Measurements from ENCODE around the gene PRDM16. TPM values are rescaled to one million over a fixed set of nuclear protein-coding genes. Genes with fewer than 3 reads are reported as not detected.
A peak's percentile ranks its signal among the peaks of the same experiment; 100 is the strongest.

Gene PRDM16
- total and polyA plus RNA-seq, 2 experiments from 2014 or later: 41.8 to 55.8 TPM

DNA sequence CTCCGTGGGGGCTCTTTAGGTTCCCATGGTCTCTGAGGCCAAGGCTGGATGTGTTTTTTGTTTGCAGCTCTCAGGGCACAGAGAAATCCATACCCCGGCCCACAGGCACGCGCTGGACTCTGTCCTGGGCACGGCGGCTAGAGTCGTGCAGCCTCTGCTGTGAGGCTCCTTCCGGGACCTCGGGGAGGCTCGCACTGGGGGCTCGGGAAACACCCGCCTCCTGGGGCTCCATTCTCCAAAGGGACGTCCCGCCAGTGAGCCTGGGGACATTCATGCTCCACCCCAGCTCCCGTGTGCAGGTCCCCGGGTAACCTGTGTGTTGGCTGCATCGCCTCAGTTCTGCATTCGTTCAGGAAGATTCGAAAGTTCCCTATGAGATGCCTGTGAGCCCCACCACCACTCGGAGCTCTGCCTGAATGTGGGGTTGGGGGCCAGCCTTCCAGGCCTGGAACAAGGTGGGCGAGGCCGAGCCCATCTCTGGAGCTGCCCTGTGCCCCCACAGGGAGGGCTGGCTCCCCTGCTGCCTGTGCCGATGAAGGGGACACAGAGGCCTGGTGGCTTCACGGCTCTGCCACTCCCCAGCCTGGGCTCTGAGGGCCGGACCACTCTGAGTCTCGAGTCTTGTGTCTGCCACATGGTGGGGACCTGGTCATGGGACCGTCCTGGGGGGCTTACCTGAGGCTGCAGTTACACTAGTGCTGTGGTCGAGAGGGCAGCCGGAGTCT lies 203.5 kb downstream of the PRDM16 start:
- TF ChIP-seq, protein P1, sequence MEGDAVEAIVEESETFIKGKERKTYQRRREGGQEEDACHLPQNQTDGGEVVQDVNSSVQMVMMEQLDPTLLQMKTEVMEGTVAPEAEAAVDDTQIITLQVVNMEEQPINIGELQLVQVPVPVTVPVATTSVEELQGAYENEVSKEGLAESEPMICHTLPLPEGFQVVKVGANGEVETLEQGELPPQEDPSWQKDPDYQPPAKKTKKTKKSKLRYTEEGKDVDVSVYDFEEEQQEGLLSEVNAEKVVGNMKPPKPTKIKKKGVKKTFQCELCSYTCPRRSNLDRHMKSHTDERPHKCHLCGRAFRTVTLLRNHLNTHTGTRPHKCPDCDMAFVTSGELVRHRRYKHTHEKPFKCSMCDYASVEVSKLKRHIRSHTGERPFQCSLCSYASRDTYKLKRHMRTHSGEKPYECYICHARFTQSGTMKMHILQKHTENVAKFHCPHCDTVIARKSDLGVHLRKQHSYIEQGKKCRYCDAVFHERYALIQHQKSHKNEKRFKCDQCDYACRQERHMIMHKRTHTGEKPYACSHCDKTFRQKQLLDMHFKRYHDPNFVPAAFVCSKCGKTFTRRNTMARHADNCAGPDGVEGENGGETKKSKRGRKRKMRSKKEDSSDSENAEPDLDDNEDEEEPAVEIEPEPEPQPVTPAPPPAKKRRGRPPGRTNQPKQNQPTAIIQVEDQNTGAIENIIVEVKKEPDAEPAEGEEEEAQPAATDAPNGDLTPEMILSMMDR (IDR thresholded peaks at IDR 0.05; ENCODE audit: low read depth, low read length): no peak
- H3K9me3 ChIP-seq (ENCODE audit: low read depth): no peaks in the 10 kb centered on the region
- H3K27me3 ChIP-seq: no peaks in the 10 kb centered on the region
- H3K4me3 ChIP-seq: no peak overlapping the region
- no peaks in the 10 kb centered on the region for H3K36me3 ChIP-seq
- H3K27ac ChIP-seq: no peak overlapping the region
- H3K4me1 ChIP-seq (ENCODE audit: low read depth): peaks cover 11% of the 10 kb centered on the region
- no peak for DNase-seq (ENCODE audit: low read depth in 1 of 2, low spot score in 1 of 2)

DNA sequence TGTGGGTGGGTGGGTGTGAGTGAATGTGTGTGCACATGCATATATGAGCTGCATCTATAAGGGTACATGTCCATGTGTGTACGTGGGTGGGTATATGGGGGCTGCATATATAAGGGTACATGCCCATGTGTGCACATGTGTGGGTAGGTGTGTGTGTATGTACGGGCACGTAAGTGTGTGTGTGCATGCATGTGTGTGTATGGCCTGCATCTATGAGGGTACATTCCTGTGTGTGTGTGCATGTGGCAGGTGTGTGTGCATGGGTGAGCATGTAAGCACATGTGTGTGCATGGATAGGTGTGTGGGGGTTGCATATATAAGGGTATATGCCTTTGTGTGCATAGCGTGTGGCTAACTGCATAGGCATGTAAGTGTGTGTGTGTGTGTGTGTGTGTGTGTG lies 204.4 kb downstream of the PRDM16 start:
- Histone ChIP-seq H3K27me3 (no peaks in the 10 kb centered on the region), H3K4me3 (no peak overlapping the region), H3K27ac (no peak overlapping the region), H3K36me3 (no peaks in the 10 kb centered on the region), H3K9me3 (ENCODE audit: low read depth) (no peaks in the 10 kb centered on the region), H3K4me1 (ENCODE audit: low read depth) (peaks cover 11% of the 10 kb centered on the region)
- DNase-seq (ENCODE audit: low read depth in 1 of 2, low spot score in 1 of 2): no peak
- TF ChIP-seq, protein P1 (IDR thresholded peaks at IDR 0.05; ENCODE audit: low read depth, low read length): no peak

DNA sequence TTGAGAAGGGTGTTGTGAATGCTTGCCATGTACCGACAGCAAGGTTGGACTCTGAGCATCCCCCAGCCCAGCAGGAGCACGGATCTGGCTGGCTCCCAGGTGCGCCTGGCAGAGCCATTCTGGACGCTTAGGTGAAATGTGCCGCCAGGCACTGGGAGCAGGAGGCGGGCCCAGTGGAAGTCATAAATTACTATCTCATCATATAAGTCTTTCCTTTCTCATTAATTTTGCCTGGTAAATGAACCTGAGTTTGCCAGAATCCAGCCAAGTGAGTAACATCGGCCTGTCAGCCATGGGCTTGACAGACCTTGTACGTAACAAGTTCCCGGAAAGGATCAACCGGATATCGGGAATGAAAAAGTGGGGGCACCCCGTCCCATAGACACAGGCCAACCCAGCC lies 206.0 kb downstream of the PRDM16 start:
- DNase-seq (ENCODE audit: low read depth in 1 of 2, low spot score in 1 of 2): no peak
- Histone ChIP-seq H3K4me3 (no peak overlapping the region), H3K27me3 (no peaks in the 10 kb centered on the region), H3K36me3 (no peaks in the 10 kb centered on the region), H3K9me3 (ENCODE audit: low read depth) (no peaks in the 10 kb centered on the region), H3K4me1 (ENCODE audit: low read depth) (peaks cover 11% of the 10 kb centered on the region), H3K27ac (no peak overlapping the region)
- TF ChIP-seq, protein P1 (IDR thresholded peaks at IDR 0.05; ENCODE audit: low read depth, low read length): no peak

DNA sequence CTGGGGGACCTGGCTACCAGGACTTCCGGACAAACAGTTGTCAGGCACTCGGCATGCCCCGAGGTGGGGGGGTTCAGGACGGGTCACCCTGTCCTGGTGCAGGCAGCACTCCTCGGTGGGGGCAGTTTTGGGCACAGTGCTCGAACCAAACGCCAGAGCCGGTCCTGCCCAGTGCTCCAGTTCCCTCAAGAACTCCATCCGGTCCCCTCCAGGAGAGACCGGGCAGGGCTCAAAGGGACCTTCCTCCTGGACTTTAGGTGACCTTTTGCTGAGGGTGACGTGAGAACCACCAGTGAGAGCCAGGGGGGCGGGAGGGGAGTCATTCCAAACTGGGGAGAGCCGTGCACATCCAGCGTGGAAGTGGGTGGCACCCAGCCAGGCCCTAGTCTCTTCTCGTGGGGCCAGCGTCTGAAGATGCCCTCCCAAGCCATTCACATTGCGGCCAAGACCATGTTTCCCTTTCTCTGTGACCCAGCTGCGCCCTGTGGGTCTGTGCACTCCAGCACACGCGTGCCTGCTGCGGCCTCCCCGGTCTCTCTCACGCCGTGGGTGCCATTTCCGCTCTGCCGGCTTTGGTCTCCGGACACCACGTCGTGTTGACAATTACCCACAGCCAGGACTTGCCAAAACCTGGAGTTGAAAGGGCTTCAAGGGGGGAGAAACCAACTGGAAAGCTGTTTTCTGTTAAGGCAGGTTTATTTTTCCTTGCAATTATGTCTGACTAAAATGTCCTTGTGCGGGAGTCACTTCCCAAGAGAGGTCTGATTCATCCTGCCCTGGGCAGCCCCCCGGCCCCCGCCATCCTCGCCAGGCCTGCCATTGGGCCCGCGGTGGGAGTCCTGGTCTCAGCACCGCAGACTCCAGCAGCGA lies 206.7 kb downstream of the PRDM16 start:
- peak overlapping the region; percentile 30 for H3K27ac ChIP-seq
- DNase-seq (ENCODE audit: low read depth in 1 of 2, low spot score in 1 of 2): no peak
- H3K4me1 ChIP-seq (ENCODE audit: low read depth): peaks cover 11% of the 10 kb centered on the region
- no peaks in the 10 kb centered on the region for H3K27me3 ChIP-seq
- H3K9me3 ChIP-seq (ENCODE audit: low read depth): no peaks in the 10 kb centered on the region
- no peaks in the 10 kb centered on the region for H3K36me3 ChIP-seq
- no peak overlapping the region for H3K4me3 ChIP-seq
- TF ChIP-seq, protein P1 (IDR thresholded peaks at IDR 0.05; ENCODE audit: low read depth, low read length): no peak

DNA sequence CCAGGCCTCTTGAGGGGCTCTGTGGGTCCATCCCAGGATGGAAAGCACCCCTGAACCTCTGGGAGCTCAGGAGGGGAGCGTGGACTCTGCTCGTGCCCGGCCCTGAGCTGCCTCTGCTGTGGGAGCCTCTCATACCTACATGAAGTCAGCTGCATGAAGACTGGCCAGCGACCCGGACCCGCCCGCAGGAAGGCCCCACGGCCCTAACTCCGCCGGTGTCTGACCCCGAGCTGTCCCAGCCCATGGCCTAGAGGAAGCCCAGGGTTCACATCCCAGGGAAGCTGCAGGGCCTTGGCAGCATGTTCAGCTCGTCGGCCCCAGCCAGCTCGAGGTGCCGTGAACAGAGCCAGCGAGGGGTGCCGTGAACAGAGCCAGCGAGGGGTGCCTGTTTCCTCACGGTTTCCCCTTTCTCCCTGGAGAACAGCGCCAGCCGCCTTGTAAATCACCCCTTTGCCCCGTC lies 207.4 kb downstream of the PRDM16 start:
- H3K9me3 ChIP-seq (ENCODE audit: low read depth): no peaks in the 10 kb centered on the region
- no peaks in the 10 kb centered on the region for H3K27me3 ChIP-seq
- H3K4me1 ChIP-seq (ENCODE audit: low read depth): peaks cover 7% of the 10 kb centered on the region
- DNase-seq (ENCODE audit: low read depth in 1 of 2, low spot score in 1 of 2): no peak
- no peaks in the 10 kb centered on the region for H3K36me3 ChIP-seq
- H3K4me3 ChIP-seq: no peak overlapping the region
- H3K27ac ChIP-seq: no peak overlapping the region
- TF ChIP-seq, protein P1 (IDR thresholded peaks at IDR 0.05; ENCODE audit: low read depth, low read length): no peak

All from cardiac muscle cell (in vitro differentiated cells and primary cell).